Cardiac fibroblast (primary cell): Measurements from ENCODE around the gene RMND1.

ENCODE experiments used
- DNase-seq, 2 donors: peaks; one replicate each; pipeline versions ENCODE4 v3.0.0 to v3.0.0-alpha.2; 2010; ENCODE audit warnings: low read depth in 2 of 2
- H3K4me3 ChIP-seq, 2 donors: replicated peaks in 1 of 2; 1 replicate in 1 of 2; 2 replicates in 1 of 2; pipeline ENCODE4 v1.5.1; 2011; ENCODE audit warnings: low read depth in 2 of 2, low read length in 2 of 2, mild to moderate bottlenecking in 2 of 2, moderate library complexity in 1 of 2
- TF ChIP-seq, protein P1 (sequence below): IDR thresholded peaks from one replicate; pipeline ENCODE4 v1.5.1; 2011; ENCODE audit warnings: low read depth, mild to moderate bottlenecking, low read length, inconsistent platforms

RMND1 gene

DNA sequence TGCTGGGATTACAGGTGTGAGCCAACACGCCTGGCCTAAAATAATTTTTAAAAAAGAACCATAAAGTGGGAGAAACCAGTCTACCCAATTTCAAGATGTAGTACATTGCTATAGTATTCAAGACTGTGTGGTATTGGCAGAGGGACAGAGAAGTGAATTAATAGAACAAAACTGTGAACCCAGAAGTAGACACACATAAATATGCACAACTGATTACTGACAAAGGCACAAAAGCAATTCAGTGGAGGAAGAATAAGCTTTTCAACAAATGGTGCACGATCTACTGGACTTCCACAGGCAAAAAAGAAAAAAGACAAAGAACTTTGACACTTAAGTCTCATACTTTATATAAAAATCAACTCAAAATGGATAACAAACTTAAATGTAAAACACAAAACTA lies 76.1 kb downstream of the RMND1 start:
- no peak overlapping the region for H3K4me3 ChIP-seq
- DNase-seq = no peak
- TF ChIP-seq, protein P1, sequence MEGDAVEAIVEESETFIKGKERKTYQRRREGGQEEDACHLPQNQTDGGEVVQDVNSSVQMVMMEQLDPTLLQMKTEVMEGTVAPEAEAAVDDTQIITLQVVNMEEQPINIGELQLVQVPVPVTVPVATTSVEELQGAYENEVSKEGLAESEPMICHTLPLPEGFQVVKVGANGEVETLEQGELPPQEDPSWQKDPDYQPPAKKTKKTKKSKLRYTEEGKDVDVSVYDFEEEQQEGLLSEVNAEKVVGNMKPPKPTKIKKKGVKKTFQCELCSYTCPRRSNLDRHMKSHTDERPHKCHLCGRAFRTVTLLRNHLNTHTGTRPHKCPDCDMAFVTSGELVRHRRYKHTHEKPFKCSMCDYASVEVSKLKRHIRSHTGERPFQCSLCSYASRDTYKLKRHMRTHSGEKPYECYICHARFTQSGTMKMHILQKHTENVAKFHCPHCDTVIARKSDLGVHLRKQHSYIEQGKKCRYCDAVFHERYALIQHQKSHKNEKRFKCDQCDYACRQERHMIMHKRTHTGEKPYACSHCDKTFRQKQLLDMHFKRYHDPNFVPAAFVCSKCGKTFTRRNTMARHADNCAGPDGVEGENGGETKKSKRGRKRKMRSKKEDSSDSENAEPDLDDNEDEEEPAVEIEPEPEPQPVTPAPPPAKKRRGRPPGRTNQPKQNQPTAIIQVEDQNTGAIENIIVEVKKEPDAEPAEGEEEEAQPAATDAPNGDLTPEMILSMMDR = no peak

DNA sequence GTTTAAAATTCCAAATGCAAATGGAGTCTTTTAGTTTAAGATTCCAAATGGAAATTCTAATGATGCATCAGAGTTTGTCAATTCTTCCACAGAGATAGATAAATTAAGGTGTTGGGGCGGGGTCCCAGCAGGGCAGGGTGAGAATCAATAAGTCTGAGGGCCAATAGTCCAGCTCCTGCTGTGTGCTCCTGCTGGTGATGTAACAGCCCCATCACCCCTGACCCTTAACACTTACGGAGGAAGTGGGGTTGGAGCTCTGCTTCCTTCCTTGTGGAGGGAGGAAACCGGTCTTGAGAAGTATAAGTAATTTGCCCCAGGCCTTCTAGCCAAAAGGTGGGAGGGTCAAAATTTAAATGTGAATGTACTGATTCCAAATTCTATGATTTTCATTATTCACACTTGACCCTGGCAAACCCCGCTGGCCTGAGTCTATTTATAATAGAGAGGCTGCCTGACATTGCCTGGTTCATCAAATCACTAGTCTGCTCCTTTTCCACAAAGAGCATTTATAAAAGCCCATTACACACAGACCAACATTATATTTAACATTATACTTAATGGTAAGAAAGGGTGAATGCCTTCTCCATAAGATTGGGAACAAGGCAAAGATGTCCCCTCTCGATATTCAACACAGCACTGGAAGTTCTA lies 77.8 kb downstream of the RMND1 start:
- peak; percentile 24 to 38 for DNase-seq
- H3K4me3 ChIP-seq = no peak overlapping the region
- TF ChIP-seq, protein P1 = no peak

DNA sequence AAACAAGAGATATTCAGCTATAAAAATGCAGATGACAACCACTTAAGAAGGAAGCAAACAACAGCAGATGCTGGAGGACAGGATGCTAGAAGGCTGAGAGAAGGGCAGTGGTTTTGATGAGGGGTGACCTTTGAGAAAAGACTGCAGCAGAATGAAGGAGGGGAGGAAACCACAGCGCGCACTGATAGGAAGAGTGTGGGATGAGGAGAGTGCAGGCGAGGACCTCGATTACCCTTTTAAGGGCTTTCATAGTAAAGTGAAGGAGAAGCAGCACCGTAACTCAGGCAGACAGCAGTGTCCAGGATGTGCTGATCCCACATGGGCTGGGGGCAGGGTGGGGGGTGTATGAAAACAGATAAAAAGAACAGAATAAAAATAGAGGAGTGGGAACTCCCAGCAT lies 79.8 kb downstream of the RMND1 start:
- TF ChIP-seq, protein P1 = no peak
- H3K4me3 ChIP-seq = no peak overlapping the region
- no peak for DNase-seq

DNA sequence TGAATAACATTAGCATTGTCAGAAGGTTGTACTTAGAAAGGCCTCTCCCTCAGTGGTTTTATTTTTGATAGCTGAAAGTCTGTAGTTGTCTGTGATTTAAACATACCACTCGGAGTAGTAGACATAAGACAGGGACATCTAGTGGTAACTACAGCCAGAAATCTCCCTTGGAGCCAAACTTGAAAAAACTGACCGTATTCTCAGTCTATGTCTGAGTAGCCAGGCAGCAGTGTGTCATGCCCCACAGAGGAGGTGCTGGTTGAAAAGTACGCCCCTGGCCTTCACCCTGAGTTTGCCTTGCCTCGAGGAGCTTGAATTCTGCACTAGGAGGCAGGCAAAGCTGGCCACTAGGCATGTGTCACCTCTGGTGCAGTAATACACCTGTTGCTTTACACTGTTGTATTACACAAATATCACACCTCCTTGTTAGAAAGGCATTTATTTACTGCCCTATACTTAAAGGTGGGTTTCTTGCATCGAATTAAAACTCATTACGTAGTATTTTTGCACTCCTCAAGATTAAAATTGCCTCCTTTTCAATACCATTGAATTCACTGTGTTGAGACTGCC lies 81.3 kb downstream of the RMND1 start:
- TF ChIP-seq, protein P1 = peak; percentile 24
- DNase-seq = peak; percentile 45 to 50
- no peak overlapping the region for H3K4me3 ChIP-seq

DNA sequence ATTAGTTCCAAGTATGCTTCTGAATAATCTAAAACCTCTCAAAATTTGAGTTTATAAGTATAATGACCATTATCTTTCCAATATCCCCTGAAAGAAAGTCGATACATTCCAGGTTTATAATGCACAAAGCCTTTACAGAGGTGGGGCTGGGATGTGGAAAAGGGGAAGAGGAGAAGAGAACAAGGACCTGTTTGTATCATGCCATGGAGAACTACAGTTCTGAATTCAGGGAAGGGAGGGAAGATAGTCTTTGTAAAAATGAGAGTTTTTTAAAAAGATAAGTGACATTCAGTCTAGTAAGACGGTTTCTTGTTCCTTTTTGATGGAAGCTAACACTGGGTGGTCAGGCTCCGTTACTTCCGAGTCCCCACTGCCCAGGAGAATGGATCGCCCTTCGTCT lies 86.7 kb downstream of the RMND1 start:
- DNase-seq = no peak
- H3K4me3 ChIP-seq = no peak overlapping the region
- TF ChIP-seq, protein P1 = no peak

DNA sequence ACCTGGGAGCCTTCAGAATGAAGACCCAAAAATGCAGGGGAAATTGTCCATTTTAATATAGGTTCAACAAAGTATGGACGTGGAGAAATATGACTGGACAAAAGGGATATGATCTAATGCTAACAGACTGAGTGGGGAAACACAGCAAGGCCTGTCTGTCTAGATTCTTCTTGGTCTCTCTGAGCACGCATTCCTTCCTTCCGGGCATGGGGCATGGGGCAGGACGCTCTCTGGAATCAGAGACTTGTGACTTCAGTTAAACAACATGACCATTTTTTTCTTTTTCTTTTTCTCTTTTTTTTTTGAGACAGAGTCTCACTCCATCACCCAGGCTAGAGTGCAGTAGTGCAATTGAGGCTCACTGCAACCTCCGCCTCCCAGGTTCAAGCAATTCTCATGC lies 92.4 kb downstream of the RMND1 start:
- TF ChIP-seq, protein P1 = no peak
- no peak for DNase-seq
- no peak overlapping the region for H3K4me3 ChIP-seq

DNA sequence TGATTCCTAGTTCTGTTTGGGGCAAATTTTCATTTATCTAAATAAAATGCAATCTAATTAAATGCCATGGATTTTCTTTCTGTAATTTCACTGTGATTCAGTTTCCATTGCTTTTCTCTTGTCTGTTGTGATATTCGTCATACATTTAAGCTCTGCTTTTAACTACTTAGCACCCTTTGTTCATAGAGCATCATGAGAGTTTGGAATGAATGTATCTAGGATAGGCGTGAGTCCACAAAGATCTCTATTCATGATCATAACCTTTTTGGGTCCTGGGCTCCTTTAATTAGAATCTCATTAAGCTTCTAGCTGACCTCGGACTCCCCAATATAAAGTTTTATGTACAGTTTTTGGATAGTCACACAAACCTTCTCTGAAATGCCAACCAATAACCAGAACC lies 93.5 kb downstream of the RMND1 start:
- no peak overlapping the region for H3K4me3 ChIP-seq
- DNase-seq = no peak
- TF ChIP-seq, protein P1 = no peak
